ENCODE measurements around the gene SEC24C.
"Not testable (repeated sequence)": the region's sequence is repeated elsewhere in the genome, so short reads cannot be mapped to it uniquely, and the experiment has no call there.

Gene SEC24C

DNA sequence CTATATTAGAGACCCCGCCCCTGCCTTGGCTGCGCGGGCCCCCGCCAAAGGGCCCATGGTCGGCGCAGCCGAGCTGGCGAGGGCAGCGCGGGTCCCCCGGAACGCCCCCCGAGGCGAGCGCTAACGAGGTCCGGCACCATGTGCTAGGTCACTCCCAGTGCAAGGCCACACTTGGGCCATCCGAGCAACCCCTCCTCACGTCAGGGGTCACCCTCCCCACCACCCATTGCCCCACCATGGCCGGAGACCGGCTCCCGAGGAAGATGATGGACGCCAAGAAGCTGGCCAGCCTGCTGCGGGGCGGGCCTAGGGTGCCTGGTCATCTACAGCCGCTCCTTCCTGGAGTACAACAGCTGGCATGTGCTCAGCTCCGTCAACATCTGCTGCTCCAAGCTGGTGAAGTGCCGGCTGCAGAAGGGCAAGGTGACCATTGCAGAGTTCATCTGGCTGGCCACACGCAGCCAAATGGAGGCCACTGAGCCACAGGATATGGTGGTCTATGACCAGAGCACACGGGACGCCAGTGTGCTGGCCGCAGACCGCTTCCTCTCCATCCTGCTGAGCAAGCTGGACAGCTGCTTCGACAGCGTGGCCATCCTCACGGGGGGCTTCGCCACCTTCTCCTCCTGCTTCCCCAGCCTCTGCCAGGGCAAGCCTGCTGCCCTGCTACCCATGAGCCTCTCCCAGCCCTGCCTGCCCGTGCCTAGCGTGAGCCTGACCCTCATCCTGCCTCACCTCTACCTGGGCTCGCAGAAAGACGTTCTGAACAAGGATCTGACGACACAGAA, 12.4 kb upstream of the SEC24C start:
- no peak for DNase-seq (ENCODE audit: low spot score)

- no peak for DNase-seq (ENCODE audit: low spot score)
These were observed 11.7 kb upstream of the SEC24C start for GRCh38 chr10:73732426-73732825.

DNA sequence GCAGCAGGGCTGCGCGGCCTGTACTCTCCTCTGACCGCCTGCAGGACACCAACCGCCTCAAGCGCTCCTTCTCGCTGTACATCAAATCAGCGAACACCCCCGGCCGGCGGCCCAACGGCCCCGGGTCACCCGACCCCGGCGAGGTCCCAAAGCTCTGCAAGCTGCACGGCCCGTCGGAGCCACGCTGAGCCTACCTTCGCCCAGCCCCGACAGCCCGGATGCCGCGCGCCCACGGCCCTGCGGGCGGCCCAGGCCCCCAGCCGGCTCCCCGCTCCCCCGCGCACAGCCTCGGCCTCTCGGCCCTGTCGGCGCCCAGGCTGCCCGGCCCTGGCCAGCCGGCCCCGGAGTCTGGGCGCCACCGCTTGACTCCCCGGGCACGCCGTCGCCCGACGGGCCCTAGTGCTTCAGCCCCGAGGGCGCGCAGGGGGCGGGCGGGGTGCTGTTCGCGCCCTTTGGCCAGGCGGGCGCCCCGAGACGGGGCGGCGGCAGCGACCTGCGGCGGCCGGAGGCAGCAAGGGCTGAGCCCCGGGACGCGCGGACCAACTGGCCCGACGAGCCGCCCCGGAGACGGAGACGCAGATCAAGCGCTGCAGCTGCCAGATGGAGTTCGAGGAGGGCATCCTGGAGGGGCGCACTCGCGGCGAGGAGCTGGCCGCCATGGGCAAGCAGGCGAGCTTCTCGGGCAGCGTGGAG, 11.1 kb upstream of the SEC24C start:
- no peak for DNase-seq (ENCODE audit: low spot score)

DNA sequence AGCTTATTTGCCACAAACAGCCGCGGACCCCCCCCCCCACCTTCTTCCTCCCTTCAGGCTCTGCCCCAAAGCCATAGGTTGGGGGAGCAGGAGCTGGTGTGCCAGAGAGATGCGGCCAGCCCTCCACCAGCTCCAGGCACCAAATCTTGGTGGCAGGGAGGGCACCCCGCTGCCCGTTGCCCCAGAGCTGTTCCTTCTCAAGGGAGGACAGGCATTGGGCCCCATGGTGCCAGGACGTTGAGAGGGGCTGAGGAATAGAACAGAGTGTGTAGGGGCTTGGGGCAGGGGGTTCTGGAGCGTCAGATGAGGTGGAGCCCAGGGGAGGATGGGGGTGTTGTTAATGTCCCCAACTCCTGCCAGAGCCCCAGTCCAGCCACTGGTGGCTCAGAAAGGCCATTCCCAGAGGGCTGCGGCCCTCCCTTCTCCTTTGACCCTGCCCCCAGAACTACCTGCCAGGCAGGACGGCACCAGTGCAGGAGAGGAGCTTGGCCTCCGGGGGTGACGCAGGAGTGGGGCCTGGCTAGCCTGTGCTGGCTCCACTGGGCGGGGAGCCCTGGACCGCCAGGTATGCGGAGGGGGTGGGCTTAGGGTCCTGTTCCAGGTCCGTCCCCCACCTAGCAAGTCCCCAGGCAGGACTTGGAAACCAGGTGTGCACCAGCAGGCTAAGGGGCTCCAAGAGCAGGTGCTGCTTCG, 10.0 kb upstream of the SEC24C start:
- no peak for DNase-seq (ENCODE audit: low spot score)

GRCh38 chr10:73734796-73735305, 9.3 kb upstream of the SEC24C start:
- no peak for DNase-seq (ENCODE audit: low spot score)

GRCh38 chr10:73740501-73741254, 3.5 kb upstream of the SEC24C start:
- not testable (repeated sequence) for DNase-seq (ENCODE audit: low spot score)

DNA sequence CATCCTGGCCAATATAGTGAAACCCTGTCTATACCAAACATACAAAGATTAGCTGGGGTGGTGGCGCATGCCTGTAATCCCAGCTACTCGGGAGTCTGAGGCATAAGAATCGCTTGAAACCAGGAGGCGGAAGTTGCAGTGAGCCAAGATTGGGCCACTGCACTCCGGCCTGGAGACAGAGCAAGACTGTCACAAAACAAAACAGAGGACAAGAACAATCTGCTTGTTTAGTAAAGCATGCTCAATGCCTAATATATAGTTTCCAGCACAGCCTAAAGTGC, 1.8 kb upstream of the SEC24C start:
- DNase-seq (ENCODE audit: low spot score) = no peak

DNA sequence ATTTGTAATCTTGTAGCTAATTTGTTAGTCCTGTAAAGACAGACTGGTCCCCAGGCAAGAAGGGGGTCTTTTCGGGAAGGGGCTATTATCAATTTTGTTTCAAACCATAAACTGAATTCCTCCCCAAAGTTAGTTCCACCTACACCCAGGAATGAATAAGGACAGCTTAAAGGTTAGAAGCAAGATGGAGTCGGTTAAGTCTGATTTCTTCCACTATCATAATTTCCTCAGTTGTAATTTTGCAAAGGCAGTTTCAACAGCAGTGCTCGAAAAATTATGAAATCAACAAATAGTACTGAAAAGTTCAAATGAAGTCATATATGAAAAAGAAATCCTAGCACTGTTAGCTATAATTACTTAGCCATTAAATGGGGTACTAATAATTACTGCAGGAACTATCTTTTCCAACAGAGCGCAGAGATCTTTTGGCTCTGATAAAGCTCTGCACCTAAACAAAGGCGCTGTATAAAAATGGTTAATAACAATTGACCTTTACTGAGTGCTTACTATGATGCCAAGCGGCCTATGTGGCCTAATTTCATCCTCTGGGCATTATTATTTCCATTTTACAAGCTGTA, 756 bp upstream of the SEC24C start:
- no peak for DNase-seq (ENCODE audit: low spot score)

GRCh38 chr10:73744664-73744975, 448 bp downstream of the SEC24C start:
- peak; percentile 64 for DNase-seq (ENCODE audit: low spot score)

DNA sequence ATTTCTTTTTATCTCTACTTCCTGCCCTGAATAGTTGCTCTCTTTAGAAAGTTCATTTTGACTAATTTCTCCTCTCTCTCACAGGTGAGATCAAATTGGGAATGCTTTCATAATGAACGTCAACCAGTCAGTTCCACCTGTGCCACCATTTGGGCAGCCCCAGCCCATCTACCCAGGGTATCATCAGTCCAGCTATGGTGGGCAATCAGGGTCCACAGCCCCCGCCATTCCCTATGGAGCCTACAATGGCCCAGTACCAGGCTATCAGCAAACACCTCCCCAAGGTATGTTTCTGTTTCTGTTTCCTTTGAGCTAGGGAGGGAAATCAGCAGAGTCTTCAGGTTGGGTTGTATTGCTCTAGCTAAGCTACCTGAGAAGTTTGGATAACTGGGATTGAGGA, 2.5 kb downstream of the SEC24C start:
- DNase-seq (ENCODE audit: low spot score) = no peak

- no peak for DNase-seq (ENCODE audit: low spot score)
These were observed 6.6 kb downstream of the SEC24C start for GRCh38 chr10:73750819-73751218.

DNA sequence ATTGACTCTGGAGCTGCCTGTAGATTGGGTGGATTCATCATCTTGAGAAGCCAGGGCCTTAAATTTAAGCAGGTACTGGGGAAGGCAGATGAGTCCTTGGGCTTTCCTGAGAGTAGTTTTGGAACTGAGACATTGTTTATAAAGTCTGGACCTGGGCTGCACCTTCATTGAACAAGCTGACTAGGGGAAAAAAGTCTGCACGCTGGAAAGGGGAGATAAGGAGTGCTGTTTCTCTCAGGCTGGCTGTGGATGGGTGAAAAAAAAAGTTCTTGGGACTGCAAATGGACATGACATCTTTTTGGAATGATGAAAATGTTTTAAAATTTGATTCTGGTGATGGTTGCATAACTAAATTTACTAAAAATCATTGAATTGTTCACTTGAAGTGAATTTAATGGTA, 12.0 kb downstream of the SEC24C start:
- DNase-seq (ENCODE audit: low spot score) = no peak

DNA sequence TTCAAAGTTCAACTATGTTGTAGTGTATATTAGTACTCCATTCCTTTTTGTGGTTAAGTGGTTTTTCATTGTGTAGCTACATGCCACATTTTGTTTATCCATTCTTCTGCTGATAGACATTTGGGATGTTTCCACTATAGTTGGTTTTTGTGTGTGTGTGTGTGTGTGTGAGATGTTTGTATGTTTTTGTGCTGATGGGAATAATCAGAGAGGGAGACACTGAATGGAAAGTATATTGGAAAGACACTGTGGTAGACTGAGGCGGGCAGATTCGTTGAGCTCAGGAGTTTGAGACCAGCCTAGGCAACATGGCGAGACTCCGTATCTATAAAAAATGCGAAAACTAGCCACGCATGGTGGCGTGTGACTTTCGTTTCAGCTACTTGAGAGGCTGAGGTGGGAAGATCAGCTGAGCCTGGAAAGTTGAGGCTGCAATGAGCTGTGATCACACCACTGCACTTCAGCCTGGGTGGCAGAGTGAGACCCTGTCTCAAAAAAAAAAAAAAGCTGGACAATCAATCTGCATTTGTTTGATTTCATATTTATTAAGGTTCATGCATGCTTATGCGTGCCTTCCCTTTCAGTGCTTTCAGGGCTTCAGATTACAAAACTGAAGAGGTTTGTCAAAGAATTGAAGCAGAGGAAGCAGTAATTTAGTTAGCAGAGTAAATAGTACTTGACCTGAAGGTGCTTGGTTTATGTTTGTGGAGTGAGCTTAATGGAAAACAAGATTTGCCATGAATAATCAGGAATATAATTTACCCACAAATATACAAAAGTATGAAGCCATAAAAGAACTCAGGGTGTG, 14.7 kb downstream of the SEC24C start:
- DNase-seq (ENCODE audit: low spot score) = no peak

DNA sequence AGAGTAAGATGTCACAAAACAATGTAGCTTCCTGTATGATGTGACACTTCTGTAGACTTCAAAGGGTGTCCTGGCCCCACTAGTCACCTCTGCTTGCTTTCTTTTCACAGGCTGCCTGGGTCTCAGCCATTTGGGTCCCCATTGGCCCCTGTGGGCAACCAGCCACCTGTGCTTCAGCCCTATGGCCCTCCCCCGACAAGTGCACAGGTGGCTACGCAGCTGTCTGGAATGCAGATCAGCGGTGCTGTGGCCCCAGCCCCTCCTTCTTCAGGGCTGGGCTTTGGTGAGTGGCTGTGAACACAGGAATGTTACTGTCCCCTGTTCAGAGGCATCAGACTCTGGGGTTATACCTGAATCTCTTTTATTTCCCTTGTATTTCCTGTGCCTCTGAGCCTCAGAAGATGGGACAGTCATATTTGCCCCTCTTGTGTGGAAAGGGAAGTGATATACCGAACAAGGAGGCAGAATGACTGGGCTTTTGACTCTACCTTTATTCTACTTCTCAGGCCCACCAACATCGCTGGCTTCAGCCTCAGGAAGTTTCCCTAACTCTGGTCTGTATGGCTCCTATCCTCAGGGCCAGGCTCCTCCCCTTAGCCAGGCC, 15.4 kb downstream of the SEC24C start:
- DNase-seq (ENCODE audit: low spot score) = no peak

- DNase-seq (ENCODE audit: low spot score) = no peak
These were observed 17.6 kb downstream of the SEC24C start for GRCh38 chr10:73761781-73762180.

DNA sequence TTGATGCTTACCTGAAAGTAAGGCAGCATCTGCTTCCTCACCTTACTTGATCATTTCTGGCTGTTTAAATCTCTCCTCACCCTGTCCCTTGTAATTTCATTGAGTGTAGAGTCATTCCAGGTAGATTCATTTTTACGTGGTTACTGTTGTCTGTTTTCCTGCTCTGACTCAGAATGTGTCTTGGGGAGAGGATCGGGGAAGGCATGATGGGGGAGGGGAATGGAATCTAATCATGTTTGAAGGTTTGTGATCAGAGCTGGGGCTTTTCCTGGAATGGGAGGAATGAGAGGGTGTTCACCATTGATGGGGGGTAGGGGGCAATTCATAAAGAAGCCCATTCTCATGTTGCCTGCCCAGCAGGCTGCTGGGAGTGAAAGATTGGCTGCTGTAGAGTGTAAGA, 18.7 kb downstream of the SEC24C start:
- no peak for DNase-seq (ENCODE audit: low spot score)

DNA sequence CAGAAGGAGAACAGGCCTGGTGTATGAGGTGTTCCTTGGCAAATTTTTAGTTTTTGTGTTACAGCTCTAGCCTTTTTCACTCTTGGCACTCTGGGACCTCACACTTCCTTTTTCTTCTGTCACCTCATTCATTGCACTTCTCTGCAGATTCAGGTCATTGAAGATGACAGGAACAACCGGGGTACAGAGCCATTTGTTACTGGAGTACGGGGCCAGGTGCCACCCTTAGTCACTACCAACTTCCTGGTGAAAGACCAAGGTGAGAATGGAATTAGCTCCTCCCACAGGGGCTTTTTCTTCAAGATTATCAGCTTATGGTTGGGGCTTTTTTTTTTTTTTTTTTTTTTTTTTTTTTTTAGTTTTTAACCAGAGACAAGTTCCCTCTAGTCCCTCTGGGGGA, 19.2 kb downstream of the SEC24C start:
- no peak for DNase-seq (ENCODE audit: low spot score)

- DNase-seq (ENCODE audit: low spot score) = no peak
These were observed 20.9 kb downstream of the SEC24C start for GRCh38 chr10:73765066-73765465.

DNA sequence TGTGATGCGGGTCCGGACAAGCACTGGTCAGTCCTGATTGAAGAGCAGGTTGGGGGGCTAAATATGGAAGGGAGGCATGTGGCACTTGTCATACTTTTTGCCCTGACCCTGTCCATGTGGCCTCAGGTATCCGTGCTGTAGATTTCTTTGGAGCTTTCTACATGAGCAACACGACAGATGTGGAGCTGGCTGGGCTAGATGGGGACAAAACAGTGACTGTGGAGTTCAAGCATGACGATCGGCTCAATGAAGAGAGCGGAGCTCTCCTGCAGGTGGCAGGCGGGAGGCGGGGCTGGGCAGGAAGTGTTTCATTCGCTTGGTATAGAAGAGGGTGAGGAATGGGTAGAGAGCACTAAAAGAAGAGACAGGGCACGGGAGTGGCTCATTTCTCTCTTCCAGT, 24.7 kb downstream of the SEC24C start:
- DNase-seq (ENCODE audit: low spot score) = no peak

DNA sequence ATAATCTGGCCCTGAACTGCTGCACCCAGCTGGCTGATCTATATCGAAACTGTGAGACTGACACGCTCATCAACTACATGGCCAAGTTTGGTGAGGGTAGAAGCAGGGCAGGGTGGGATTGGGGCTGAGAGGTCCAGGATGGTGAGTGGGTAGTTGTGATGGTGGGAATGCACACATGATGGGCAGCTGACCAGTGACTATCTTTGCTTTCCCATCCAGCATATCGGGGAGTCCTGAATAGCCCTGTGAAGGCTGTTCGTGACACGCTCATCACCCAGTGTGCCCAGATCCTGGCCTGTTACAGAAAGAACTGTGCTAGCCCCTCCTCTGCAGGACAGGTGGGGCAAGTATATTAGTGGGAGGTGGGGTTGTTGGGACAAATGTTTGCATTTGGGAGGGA, 25.2 kb downstream of the SEC24C start:
- DNase-seq (ENCODE audit: low spot score) = no peak

DNA sequence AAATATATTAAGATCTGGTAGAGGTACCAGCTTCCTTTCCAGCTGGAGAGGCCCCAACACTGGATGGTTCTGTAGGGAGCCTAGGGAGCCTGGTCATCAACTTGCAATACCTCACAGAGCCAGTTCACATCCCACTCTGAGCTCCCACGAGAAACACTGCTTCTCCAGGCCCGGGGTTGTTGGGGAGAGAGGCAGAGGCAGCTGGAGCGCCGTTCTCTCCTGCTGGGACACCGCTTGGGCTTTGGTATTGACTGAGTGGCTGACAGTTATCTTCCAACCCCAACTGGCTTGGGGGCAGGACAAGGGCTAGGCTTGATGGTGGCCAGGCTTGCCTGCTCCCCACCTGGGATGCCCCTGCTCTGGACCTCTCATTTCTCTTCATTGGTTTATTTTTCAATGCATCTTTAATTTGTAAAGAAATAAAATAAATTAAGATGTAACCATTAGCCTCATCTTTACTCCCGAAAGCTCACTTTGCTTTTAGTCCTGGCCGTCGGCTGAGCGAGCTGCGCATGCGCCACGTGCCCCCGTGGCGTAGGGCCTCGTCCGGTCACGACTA, 27.6 kb downstream of the SEC24C start:
- DNase-seq (ENCODE audit: low spot score) = peak; percentile 91
